ENCODE data around the gene RPN1.
"Not testable (repeated sequence)": the region's sequence is repeated elsewhere in the genome, so short reads cannot be mapped to it uniquely, and the experiment has no call there.

Gene RPN1

DNA sequence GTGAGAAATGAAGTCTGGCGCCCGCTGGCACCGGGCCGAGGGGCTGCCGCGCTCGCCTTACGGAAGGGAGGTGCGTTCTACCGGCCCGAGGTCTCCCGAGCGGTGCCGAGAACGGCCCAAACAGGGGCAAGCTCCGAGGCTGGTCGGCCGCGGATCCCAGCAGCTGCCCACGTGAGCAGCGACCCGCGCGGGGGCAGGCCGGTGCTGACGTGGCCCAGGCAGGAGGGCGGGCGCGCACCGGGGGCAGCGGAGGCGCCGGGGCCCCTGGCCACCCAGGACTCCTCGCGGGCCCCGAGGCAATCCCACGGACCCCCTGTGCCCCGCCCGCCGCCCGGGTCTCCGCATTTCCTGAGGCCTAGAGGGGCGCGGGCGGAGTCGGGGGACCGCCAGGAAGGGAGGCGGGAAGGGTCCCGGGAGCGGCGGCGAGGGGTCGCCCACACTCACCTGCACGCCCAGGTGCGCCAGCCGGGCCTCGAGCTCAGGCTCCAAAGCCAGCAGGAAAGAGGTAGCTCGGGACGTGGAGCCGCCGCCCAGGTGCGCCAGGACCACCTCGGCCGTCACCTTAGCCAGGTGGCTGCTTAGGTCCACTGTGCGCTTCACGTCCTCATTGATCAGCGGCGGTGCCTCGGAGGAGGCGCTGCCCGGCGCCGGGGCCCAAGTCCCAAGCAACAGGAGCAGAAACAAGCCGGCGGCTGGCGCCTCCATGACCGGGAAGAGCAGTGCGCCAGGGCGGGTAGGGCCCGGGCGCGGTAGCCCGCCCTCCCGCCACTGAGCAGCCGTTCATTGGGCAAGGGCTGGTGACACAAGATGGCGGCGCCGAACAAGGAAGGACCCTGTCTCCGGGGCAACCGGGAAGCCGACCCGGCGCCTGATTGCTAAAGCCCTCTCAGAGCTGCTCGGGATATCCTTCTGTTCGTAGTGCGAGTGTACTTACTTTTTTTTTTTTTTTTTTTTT is at the start of gene RPN1:
TSS of gene RPN1 (minus strand) at position 723 of the 955 bp plus-strand sequence. CDS start at position 705, 18 bp downstream.
- DNase-seq (ENCODE audit: low read depth) = peak; percentile 94

GRCh38 chr3:128698211-128699047 is 47.8 kb upstream of the RPN1 start:
- DNase-seq (ENCODE audit: low read depth) = peak; percentile 12

DNA sequence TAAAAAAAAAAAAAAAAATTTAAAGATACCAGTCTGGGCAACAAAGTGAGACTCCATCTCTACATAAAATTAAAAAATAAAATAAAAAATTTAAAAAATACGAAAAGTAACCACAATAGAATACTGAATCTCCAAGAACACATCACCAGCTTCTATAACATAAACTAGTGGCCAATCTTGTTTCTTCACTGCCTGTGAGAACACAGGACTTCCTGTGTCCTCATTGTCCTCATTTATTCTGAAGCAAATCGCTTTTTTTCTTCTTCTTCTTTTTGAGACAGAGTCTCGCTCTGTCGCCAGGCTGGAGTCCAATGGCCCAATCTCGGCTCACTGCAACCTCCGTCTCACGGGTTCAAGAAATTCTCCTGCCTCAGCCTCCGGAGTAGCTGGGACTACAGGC is 46.7 kb upstream of the RPN1 start:
- DNase-seq (ENCODE audit: low read depth) = no peak

DNA sequence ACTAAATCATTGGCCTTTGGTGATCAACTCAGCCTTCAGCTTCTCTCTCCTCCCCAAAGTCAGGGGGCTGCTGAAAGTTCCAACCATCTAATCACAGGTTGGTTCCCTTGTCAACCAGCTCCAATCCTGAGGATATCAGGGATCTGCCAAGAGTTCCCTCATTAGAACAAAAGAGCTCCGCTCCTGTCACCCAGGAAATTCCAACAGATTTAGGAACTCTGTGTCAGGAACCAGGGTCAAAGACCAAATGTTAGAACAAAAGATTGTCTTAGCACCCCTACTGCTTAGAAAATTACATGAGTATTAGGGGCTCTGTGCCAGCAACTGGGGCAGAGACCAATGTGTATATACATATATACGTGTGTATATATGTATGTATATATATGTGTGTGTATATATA is 43.1 kb upstream of the RPN1 start:
- DNase-seq (ENCODE audit: low read depth) = no peak

DNA sequence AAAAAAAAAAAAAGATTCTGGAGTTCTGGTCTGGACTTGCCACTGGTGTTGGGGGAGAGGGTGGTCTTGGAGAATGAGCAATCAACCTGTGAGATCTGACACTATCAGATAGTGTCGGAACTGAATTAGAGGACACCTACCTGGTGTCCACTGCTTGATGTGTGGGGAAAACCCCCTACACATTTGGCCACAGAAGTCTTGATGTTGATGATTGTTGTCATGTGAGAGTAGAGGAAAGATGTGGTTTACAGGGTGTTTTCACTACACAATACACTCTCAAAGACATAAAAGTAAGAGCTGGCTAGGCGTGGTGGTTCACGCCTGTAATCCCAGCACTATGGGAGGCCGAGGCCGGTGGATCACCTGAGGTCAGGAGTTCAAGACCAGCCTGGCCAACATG is 38.4 kb upstream of the RPN1 start:
- no peak for DNase-seq (ENCODE audit: low read depth)

GRCh38 chr3:128686465-128686864 is 35.8 kb upstream of the RPN1 start:
- no peak for DNase-seq (ENCODE audit: low read depth)

DNA sequence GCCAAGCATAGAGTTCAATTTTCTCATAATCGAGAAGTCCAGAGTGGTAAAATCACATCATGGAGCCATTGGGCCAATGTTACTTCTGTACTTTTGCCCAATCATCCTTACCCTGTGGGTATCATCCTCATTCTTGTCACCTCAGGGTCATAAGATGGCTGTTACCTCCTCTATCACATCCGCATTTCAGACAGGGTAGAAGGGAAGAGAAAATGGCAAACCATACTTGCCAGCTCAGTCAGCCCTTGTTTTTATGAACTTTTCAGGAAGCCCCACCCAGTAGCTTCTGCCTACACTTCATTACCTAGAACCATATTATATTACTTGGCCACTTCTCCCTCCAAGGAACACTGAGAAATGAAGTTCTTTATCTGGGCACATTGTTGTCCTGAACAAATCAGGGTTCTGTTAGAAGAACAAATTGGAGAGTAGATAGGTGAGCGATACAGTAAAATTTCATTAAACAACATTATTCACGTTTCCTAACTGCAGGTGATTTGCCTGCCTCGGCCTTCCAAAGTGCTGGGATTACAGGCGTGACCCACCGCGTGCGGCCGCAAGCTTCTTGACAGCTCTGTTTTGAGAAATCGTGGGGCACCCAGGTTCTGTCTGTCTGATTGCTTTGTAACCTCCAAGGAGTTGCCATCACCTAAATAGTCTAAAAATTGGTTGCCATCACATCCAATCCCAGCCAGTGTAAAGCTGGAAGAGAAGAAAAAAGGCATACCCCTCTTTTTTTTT is 34.5 kb upstream of the RPN1 start:
- no peak for DNase-seq (ENCODE audit: low read depth)

DNA sequence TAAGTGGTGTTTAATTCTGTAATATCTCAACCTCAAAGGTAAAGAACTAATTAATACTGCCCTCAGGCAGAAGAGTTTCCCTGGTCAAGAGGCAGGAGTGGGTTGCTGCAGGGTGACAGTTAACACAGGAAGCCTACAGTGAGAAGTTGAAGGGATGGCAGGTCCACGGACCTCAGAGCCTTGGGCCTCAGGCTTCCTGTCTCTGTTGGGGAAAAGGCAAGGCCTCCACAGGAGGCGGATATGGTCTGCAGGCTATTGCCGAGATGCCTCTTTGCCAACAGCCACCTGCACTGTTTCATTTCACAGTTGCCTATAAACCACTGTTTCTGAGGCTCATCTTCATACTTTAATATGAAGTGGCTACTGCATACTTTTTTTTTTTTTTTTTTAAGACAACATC is 33.3 kb upstream of the RPN1 start:
- DNase-seq (ENCODE audit: low read depth) = no peak

GRCh38 chr3:128681369-128681829 is 30.8 kb upstream of the RPN1 start:
- DNase-seq (ENCODE audit: low read depth) = no peak

DNA sequence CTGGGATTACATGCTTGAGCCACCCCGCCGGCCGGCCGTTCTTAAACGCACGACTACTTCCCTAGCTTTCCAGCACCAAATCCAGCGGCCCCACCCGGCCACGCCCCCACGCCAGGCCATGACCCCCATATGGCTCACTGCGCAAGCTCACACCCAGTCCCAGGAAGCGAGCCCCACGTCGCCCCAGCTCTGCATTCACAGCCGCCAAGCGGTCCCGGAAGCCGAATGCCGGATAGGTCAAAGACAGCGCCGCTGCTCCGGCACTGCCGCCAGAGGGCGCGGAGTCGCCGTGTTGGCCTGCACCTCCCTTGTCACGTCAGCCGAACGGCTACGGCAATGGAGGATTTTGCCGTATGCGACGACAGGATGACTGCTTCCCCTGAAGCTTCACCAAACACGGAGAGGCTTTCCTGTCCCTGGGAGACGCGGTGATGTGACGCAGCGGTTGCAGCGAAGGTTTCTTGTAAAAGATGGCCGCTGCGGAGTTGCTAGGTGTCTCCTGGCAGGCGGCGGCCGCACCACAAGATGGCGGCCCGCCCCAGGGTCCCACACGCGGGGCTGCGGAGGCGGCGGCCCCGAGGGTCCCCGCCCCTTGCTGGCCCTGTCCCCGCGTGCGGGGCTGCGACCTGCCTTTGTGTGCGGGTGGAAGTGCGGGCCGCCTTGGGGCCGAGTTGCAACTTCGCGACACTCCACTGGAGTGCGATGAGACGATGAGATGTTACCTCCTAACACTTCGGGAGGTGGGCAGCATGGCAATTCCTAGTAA is 30.2 kb upstream of the RPN1 start:
- peak; percentile 98 for DNase-seq (ENCODE audit: low read depth)

GRCh38 chr3:128679338-128679737 is 28.7 kb upstream of the RPN1 start:
- no peak for DNase-seq (ENCODE audit: low read depth)

- not testable (repeated sequence) for DNase-seq (ENCODE audit: low read depth)
Measured at GRCh38 chr3:128675802-128676201, 25.2 kb upstream of the RPN1 start.

DNA sequence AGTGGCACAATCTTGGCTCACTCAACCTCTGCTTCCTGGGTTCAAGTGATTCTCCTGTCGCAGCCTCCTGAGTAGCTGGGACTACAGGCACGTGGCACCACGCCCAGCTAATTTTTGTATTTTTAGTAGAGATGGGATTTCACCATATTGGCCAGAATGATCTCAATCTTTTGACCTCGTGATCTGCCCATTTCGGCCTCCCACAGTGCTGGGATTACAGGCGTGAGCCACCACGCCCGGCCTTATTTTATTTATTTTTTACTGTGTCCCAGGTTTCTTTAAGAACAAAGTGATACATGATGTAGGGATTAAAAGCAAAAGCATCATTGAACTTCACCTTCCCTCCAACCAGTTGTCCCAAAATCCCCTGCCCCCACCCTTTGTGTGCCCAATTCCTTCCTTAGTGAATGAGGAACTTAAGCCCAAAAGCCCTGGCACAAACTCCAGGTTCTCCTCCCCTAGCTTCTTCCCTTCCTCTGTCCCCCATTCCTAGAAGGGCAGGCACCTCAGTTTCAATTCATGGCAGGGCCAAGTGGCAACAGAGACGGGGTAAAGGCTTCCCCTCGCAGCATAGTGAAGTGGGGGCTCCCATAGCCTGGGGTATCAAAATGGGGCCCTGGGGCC is 23.7 kb upstream of the RPN1 start:
- DNase-seq (ENCODE audit: low read depth) = no peak

DNA sequence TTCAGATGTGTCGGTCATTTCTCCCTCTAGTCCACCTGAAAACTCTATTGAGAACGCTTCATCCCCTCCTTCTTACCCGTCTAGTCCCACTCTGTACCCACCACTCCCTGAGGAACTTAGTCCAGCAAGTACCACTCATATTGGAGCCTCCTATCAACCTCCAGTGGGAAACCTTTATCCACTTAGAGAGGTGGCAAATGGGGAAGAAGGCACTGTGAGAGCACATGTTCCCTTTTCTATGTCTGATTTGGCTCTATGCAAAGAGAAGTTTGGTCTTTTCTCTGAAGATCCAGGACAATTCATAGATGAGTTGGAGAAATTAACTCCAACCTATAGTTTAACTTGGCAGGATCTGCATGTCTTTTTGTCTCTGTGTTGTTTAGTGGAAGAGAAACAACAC is 17.0 kb upstream of the RPN1 start:
- DNase-seq (ENCODE audit: low read depth) = no peak

- no peak for DNase-seq (ENCODE audit: low read depth)
Measured at GRCh38 chr3:128665362-128666021, 14.9 kb upstream of the RPN1 start.

GRCh38 chr3:128663151-128663550 is 12.5 kb upstream of the RPN1 start:
- no peak for DNase-seq (ENCODE audit: low read depth)

DNA sequence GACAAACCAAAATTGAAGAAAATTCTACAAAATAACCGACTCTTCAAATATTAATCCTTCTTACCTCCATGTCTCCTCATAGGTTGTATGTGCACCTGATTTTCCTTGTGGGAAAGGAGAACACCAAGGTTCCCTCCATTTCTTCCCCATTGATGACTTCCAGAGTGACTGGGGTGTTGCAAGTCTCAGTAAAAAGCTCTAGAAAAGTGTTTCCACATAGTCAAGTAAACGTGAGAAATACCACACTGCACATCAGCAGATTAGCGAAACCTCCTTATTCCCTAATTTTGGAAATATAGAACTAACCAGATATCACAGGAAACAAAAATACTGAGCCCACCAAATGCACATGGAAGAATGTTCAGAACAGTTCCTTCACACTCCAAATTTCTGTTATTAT is 4.9 kb upstream of the RPN1 start:
- no peak for DNase-seq (ENCODE audit: low read depth)

DNA sequence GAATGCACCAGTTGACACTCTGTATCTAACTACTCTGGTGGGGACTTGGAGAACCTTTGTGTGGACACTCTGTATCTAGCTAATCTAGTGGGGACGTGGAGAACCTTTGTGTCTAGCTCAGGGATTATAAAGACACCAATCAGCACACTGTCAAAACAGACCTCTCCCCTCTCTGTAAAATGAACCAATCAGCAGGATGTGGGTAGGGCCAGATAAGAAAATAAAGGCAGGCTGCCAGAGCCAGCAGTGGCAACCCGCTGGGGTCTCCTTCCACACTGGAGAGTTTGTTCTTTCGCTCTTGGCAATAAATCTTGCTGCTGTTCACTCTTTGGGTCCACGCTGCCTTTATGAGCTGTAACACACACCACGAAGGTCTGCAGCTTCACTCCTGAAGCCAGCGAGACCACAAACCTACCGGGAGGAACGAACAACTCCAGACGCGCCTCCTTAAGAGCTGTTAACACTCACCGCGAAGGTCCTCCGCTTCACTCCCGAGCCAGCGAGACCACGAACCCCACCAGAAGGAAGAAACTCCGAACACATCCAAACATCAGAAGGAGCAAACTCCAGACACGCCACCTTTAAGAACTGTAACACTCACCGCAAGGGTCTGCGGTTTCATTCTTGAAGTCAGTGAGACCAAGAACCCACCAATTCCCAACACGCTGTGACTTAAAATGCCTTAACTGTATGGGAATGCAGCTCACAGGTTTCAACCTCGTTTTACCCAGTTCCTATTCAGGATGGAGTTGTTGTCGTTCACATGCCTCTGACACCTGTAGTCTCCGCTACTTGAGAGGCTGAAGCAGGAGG is 3.6 kb upstream of the RPN1 start:
- not testable (repeated sequence) for DNase-seq (ENCODE audit: low read depth)

DNA sequence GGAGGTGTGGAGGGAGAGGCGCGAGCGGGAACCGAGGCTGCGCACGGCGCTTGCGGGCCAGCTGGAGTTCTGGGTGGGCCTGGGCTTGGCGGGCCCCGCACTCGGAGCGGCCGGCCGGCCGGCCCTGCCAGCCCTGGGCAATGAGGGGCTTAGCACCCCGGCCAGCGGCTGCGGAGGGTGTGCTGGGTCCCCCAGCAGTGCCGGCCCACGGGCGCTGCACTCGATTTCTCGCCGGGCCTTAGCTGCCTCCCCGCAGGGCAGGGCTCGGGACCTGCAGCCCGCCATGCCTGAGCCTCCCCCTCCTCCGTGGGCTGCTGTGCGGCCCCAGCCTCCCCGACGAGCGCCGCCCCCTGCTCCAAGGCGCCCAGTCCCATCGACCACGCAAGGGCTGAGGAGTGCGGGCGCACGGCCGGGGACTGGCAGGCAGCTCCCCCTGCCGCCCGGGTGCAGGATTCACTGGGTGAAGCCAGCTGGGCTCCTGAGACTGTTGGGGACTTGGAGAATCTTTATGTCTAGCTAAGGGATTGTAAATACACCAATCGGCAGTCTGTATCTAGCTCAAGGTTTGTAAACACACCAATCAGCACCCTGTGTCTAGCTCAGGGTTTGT is 2.9 kb upstream of the RPN1 start:
- not testable (repeated sequence) for DNase-seq (ENCODE audit: low read depth)
